Activated CD4-positive, alpha-beta T cell treated with anti-CD3 and anti-CD28 coated beads, Interleukin-2, amount 50 U/mL, for 16 hours (primary cell): ENCODE results near the gene SSTR3.
"Not testable (repeated sequence)": the region's sequence is repeated elsewhere in the genome, so short reads cannot be mapped to it uniquely, and the experiment has no call there.

Experiments
- DNase-seq: peaks from one replicate; pipeline ENCODE4 v3.0.0-alpha.2; 2020

Gene SSTR3

DNA sequence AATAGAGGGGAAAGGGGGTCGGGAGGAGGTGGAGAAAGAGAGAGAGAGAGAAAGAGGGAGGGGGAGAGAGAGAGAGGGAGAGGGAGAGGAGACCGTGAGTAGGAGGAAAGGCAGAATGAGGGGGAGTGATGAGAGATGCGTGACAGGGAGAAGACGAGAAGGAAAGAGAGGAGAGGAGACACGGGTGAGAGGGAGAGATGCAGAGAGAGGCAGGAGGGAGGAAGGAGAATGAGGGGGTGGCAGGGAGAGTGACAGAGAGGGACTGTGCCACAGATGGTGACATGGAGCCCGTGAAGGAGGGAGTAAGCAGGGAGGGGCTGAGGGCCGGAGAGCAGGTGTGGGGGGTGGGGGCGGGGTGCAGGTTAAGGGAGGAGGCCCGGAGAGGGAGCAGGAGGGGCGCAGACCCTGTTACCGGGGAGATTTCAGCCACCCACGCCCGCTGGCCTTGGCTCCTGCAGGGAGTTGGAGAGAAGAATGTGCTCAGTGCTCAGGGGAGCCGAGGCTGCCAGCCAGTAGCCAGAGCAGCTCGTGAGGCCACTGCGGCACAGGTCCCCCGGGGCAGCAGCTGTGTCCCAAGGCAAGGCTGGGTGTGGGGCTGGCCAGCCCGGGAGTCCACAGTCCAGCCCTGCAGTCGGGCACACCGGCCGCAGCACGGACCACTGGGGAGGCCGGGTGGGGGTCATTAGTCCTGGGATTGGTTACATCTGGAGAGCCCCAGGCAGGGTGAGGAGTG, at the start of gene SSTR3:
SSTR3 (minus strand) TSS at position 304 of the 733 bp plus-strand sequence. CDS start 4,674 bp downstream, outside the sequence.
- no peak for DNase-seq

- peak; percentile 65 for DNase-seq
These were observed 48.6 kb upstream of the SSTR3 start for GRCh38 chr22:37260901-37261336.

- no peak for DNase-seq
These were observed 48.0 kb upstream of the SSTR3 start for GRCh38 chr22:37260155-37260795.

DNA sequence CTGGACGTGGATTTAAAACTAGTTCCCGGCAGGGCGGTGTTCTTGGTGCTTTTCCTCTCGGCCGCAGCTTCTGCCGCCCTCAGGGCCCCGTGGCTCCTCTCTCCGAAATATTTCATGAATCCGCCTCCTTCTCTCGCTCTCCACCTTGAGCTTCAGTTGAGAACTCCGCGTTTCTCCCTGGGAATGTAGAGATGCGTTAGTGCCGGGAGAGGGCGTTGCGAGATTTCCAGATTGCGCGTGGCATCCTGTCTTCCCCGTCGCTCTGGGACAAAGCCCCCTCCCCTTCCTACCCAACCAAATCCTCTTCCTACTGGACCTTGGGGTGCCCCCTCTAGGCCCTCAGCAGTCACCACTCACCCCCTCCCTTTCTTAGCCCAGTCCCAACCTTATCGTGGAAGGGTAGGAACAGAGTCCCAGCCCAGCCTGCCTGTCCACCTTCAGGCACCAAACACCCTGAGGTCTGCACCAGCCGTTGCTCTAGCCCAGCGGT, 47.3 kb upstream of the SSTR3 start:
- no peak for DNase-seq

DNA sequence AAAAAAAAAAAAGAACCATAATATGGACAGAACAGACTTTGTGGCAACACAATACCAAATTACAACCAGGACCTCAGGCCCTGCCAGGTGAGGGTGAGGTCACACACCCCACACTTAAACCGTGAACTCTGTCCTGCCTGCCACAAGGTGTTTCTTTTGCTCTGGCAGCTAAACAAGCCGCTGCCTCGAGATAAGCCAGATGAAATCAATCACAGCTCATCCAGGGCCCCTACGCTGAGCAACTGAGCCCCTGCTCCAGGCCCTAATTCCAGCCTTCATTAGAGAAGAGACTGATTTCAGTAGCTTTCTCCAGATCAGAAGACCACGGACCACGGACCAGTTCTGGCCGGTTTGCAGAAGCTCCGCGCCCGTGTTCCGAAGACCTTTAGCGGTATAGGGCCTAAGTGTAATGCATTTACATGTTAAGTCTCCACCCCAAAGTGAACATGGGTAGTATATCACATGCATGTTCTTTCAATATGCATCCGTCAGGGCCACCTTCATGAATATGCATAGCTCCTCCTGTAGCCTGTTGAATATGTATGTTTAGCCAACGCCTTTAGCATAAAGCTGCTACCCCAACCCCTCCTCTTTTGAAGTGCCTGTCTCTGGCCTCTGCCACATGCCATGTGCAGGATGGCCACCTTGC, 46.6 kb upstream of the SSTR3 start:
- DNase-seq: no peak

DNA sequence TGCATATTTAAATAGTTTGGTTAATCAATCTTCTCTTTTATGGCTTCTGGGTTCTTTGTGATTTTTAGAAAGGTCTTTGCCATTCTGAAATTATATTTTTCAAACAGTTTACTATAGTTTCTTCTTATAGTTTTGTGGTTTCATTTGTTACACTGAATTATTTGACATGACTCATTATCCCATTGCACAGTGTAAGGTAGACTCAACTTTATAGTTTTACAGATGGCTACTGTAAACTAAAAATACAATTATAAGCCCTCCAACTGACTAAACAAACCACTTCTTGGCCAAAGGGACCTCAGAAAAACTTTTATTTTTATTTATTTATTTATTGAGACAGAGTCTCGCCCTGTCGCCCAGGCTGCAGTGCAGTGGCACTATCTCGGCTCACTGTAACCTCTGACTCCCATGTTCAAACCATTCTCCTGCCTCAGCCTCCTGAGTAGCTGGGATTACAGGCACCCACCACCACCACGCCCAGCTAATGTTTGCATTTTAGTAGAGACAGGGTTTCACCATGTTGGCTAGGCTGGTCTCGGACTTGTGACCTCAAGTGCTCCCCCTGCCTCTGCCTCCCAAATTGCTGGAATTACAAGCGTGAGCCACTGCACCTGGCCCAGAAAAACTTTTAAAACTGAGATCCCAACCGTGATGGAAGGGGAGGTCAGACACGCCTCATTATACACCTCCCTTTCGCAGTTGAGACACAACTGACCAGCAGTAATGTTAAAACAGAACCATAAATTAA, 45.9 kb upstream of the SSTR3 start:
- DNase-seq: no peak

DNA sequence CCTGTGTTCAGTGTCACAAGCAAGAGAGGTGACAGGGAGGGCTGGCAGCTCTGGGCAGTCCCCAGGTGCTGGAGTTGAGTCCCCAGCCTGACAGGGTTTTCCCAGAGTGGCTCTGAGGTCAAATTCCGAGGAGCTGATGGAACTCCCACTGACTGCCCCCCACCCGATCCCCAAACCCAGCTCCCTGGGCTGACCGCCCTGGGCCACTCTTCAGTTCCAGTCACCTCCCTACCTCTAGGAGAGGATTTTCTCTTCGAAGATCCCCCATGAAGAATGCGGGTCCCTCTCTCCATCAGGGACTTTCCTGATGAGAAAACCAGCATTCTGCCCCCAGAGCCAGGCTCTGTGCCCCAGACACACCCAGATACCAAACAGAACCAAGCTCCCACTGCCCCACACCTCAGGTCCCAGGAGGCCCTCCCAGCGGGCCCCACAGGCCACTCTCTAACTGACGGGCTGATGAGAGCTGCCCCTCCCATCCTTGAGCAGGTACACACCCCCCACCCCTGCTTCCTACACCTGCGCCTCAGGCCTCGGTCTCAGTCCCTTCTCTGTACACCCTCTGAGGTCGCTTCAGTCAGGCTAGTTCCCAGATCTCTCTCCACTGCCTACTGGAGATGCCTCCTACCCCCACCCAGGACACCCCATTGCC, 43.9 kb upstream of the SSTR3 start:
- no peak for DNase-seq

DNA sequence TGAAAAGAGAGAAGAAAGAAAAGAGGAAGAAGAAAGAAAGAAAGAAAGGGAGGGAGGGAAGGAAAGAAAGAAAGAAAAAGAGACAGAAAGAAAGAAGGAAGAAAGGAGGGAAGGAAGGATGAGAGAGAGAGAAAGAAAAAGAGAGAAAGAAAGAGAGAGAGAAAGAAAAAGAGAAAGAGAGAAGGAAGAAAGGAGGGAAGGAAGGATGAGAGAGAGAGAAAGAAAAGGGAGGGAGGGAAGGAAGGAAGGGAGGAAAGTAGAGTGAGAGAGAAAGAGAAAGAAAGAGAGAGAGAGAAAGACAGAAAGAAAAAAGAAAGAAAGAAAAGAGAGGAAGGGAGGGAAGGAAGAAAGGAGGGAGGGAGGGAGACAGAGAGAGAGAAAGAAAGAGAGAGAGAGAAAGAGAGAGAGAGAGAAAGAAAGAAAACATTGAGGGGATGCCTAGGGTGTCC, 43.3 kb upstream of the SSTR3 start:
- no peak for DNase-seq

DNA sequence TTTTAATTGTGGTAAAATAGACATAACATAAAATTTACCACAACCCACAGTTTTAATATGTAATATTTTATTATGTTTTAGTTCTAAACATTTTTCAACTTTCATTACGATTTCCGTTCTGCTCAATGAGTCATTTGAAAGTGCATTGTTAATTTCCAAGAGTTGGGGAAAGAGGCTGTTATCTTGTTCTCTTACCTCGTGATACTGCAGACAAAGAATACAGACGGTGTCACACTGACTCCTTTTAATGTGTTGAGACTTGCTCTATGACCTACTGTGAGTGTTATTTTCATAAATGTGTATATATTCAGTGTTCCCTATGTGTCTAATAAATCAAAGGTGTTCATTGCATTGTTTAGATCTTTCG, 42.6 kb upstream of the SSTR3 start:
- DNase-seq: no peak

DNA sequence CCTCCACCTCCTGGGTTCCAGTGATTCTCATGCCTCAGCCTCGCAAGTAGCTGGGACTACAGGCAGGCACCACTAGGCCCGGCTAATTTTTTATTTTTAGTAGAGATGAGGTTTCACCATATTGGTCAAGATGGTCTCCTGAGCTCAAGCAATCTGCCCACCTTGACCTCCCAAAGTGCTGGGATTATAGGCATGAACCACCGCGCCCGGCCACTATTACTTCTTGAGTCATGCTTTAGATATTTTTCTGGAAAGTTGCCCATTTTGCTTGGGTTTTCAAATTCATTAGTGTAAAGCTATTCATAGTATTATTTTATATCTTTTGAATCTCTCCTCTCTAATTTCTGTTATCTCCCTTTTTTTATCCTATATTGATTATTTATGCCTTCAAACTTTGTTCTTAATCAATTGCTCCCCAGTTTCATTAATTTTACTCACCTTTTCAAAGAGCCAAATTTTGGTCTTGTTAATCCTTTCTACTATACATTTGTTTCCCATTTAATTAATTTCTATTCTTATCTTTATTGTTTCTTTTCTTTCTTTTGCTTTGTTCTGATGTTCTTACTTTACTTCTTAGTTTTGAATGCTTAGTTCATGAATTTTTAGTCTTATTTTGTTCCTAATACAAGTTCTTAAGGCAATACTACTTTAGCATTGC, 42.1 kb upstream of the SSTR3 start:
- DNase-seq: no peak

- DNase-seq: no peak
These were observed 40.9 kb upstream of the SSTR3 start for GRCh38 chr22:37253126-37253660.

- not testable (repeated sequence) for DNase-seq
These were observed 39.6 kb upstream of the SSTR3 start for GRCh38 chr22:37251836-37252235.

DNA sequence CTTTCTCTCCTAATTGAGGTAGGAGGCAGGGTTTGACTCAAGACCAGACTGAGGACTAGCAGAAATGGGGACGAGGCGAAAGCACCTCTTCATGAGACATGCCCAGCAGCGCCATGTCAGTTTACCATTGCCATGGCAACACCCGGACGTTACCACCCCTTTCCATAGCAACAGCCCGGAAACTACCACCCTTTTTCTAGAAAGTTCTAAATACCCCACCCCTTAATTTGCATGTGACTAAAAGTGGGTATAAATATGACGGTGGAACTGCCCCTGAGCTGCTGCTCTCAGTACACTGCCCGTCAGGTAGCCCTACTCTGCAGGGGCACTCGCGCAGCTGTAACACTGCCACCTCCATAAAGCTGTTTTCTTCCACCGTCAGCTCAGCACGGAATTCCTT, 37.7 kb upstream of the SSTR3 start:
- no peak for DNase-seq

- DNase-seq: no peak
These were observed 36.0 kb upstream of the SSTR3 start for GRCh38 chr22:37248251-37248650.

- no peak for DNase-seq
These were observed 33.5 kb upstream of the SSTR3 start for GRCh38 chr22:37245740-37246139.

DNA sequence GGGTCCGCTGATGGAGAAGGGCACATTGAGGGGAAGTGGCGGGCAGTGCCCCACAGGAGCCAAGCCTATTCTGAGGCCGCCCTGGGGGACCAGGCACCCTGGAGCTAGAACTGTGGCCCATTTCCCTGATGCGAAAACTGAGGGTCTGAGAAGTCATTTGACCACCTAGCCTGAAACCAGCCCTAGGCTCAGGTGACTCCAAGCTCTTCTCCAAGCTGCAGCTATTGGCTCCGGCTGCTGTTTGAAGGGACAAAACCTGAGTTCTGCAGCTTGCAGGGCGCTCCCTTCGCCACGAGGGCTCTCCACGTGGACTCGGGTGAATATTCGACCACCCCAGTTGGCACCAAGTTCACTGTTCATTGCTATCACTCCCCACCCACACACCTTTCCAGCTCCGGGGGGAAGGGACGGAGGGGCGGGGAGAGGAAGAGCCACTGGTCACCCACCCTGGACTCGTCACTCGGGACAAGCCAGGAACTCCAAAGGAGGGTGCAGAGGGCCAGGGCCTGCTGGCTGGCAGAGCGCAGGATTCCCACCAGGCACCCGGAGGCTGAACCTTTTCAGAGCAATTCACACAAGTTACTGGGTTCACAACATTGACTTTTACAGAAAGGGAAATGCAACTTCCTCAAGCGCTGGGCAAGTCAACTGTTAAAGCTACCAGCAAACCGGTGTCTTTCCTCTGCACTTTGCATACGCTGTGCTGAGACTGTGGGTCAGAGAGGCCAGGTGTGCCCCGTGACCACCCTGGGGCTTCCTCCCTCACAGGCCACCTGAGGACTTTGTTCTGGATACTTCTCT, 32.8 kb upstream of the SSTR3 start:
- no peak for DNase-seq

GRCh38 chr22:37244114-37244921, 32.0 kb upstream of the SSTR3 start, which contains the start of gene RAC2:
RAC2 (minus strand) TSS chr22:37244269; CDS start chr22:37244148, 121 bp downstream.
- DNase-seq: peak; percentile 97

DNA sequence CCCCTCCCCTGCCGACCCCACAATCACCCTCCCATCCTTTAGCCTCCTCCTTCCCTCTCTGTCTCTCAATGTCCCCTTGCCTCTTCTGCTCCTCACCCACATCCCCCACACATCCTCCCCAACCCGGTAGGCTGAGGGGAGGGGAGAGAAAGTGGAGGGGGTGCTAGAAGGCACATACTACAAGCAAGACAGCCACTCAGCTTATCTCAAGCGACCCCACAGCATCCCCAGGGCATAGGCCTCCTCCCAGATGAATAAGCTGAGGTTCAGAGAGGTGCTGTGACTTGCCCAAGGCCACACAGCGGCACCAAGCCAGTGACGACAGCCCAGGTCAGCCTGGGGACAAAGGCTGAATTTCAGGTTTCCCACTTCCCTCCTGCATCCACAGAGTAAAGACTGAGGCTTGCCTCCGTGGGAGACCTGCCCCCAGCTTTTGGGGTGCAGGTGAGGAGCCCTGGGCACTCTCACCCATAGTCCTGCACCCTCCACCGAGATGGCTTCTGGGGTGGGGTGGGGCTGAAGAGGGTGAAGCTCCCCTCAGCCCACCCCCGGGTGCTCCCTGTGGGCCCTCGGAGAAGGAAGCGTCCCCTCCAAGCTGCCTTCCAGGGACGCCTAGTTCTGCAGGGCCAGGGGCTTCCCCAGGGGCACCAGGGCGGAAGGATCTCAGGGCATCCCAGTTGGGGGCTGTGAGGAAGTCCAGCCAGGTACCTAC, 31.3 kb upstream of the SSTR3 start:
- no peak for DNase-seq

DNA sequence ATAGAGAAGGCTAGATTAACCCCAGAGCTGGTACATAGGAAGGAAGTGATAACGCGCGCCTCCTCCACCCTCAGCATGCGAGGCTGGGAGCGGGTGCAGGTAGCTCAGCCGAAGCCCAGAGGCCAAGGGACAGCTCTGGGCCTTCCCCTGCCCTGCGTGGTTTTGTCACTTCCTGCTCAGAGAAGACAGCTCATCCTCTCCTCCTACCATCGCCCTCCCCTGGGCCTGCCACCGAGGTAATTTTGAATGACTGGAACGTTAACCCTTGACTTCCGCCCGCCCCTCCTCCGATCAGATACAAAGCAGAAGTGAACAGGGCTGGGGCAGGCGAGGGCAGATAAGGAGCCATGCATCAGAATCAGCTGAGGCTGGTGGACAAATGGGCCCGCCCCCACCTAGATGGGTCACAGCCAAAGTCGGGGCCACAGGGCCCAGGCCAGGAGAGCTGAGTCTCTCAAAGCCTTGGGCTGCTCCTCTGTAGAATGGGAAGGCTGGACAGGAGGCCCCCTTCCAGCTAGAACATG, 30.2 kb upstream of the SSTR3 start:
- peak; percentile 98 for DNase-seq
